Hematopoietic multipotent progenitor cell treated with erythropoietin and hydrocortisone succinate and interleukin-3 and kit ligand, for 8 days (in vitro differentiated cells): Measurements from ENCODE around the gene TRIM37.
A peak's percentile ranks its signal among the peaks of the same experiment; 100 is the strongest.

ENCODE experiments used
- DNase-seq: peaks from one replicate; pipeline ENCODE4 v3.0.0-alpha.2; 2015

Gene TRIM37

DNA sequence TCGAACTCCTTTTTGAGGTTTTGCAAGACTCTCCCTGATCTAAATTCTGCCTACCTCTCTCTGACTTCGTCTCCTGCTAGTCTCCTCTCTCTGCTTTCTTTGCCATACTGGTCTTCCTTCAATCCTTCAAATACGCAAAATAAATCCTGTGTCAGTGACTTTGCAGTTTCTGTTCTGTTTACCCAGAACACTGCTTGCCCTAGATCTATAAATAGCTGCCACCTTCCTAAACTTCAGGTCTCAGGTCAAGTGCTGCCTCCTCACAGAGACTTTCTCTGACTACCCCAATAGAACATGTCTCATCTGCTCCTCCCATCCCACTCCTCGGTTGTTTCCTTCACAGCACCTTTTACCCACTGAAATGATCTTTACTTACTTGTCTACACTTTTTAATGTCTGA, 78.9 kb downstream of the TRIM37 start:
- no peak for DNase-seq

DNA sequence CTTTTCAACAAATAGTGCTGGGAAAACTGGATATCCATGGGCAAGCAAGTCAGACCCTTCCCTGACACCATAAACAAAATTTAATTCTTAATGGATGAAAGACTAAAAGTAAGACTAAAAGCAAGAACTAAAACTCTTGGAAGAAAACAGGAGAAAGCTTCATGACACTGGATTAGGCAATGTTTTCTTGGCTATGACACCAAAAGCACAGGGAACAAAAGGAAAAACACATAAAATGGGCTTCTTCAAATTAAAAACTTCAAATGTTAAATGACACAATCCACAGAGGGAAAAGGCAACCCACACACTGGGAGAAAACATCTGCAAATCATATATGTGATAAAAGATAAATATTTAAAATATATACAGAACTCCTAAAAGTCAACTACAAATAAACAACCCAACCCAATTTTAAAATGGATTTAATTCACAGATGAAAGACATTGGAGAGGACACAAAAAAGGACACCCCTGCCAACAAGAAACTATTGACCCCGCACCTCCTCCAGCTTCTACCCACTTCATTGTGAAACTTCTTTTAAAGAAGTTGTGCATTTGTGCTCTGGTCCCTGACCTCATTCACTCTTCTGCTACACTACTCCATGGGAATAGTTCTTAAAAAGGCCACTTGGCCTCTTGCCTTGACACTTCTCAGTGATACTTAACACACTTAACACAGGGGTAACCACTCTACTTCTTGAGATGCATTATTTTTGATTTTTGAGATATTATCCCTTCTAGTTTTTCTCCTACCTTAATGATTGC, 80.3 kb downstream of the TRIM37 start:
- no peak for DNase-seq

DNA sequence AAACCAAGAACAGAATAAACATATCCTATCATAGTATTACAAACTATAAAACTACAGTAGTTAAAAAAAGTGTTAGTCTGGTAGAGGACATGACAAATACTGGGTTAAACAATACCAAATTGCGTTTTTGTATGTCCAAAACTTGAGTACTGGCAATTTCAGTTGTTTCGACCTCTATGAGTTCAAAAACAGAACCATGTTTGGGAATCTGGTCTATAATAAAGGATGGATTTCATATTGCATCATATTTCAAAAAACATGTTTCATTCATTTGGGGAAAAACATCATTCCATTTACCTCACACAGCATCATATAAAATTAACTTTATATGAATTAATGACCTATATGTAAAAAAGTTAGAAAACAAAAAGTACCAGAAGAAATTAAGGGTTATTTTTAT, 81.8 kb downstream of the TRIM37 start:
- DNase-seq = no peak

DNA sequence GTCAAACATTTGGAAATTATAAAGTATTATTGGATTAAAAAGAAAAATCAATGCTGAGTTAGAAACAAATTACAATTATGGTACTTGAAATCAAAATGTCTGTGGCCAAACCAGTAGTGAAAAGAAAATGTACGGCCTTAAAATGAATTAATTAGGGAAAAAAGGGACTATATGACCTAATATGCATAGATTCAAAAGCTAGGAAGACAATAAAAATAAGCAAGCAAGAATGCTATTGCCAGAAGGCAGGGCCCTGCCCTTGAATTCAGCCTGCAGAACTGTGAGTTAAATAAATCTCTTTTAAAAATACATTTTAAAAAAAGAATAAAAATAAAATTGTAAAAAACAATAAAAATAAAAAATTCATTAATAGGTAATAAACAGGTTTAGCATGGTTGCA, 88.7 kb downstream of the TRIM37 start:
- DNase-seq = no peak

DNA sequence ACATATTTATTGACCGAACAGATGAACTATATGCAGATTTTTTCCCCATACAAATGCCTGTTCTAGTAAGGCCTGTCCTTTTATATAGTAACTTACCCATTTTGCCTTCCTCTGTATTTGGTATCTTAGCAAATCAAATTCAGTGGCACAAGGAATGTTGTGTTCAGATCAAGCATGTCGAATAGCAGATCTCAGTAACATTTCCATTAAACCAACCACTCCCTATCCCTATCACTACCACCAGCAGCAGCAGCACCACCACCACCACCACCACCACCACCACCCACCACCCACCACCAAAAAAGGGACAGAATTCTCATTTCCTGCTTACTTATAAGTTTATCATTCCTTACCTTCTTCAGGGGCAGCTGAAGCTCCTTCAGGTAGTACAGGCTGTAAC, 94.7 kb downstream of the TRIM37 start:
- peak; percentile 48 for DNase-seq

DNA sequence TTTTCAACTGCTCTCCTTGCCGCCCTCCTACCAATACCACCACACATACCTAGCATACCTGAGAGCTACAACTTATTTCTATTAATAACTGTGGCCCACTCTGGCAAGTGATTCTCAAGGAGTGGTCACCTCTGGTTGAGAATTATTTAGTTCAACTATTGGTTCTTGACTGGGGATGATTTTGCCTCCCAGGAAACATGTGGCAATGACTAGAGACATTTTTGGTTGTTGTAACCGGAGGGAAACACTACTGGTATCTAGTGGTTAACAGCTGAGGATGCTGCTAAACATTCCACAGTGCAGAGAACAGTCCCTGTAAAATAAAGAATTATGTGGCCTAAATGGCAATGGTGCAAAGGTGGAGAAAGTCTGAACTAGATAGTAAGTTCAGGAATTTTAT, 96.7 kb downstream of the TRIM37 start:
- DNase-seq = no peak

DNA sequence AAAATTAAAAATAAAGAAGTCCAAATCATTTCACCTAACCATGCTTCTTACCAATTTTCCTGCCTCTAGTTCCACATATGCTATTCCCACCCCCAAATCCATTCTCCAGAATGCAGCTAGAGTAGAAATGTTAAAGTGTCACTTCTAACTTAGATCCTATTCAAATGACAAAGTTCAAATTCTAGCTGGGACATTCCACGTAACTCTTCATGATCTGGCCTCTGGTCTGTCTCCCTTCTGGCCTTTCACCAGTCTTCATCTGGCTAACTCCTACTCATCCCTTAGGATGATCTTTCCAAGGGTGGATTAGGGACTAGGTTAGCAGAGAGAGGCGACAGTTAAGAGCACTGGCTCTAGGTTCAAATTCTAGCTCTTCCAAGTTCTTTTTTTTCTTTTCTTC, 97.9 kb downstream of the TRIM37 start:
- no peak for DNase-seq

DNA sequence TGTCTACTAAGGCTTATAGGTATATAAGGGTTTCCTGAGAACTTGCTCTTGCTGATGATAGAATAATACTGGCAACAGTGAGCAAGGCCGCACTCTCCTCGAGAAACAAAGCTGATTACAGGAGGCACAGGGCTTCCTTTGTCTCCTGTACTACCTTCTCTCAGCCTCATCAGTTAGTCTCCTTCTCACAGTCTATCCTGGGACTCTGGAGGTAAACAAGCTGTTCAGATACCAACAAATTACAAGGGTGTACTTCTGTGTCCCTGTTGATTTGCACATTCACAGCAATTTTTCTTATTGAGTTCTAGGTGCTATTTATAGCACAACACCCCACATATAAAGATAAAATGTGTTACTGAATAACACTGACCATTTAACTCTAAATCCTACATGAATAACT, 98.7 kb downstream of the TRIM37 start:
- DNase-seq = no peak

DNA sequence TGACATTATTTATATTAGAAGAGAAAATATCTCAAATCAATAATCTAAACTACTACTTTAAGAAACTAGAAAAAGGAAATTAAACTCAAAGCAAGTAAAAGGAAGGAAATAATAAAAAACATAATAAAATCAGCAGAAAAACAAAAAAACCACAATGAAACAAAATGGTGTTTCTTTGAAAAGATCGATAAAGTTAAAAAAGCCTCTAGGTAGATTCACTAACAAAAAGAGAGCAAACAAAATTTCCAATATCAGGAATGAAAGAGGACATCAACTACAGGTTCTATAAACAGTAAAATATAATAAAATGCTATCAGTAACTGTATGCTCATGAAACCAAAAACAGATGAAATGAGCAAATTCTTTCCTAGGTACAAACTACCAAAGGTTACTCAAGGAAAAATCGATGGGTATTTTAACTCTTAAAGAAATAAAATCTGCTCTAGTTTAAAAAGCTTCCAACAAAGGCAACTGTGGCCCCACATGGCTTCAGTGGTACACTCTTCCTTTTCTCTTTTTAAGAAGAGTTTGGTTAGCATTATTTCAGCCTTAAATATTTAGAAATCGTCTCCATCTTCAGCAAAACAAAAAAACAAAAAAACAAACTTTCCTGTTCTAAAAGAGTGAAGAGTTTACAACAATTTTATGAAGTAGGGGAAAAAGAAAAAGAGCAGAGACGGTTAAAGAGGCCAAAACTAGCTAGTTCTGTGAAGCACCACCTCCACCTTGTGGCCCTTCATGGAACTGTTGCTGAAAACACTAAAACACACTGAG, 102.2 kb downstream of the TRIM37 start:
- DNase-seq = peak; percentile 78

DNA sequence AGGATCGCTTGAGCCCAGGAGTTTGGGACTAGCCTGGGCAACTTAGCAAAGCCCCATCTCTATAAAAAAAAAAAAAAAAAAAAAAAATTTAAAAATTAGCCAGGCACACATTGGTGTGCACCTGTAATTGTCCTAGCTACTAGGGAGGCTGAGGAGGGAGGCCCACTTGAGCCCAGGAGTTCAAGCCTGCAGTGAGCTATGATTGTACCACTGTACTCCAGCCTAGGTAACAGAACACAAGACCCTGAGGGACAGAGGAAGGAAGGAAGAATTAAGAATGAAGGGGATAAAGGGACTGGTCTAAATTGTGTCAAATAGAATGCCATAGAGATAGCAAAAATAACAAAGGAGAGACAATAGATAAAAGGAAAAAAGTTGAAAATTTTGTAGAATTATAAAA, 102.8 kb downstream of the TRIM37 start:
- no peak for DNase-seq

DNA sequence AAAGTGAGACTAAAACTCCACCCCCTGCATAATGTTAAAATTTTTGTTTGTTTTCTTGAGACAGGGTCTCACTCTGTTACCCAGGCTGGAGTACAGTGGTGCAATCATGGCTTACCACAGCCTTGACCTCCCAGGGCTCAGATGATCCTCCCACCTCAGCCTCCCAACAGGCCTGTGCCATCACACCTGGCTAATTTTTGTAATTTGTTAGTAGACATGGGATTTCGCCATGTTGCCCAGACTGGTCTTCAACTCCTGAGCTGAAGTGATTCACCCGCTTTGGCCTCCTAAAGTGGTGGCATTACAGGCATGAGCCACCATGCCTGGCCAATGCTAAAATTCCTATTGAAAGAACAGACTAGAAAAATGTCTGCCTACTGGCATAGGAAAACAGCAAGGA, 103.8 kb downstream of the TRIM37 start:
- DNase-seq = no peak

DNA sequence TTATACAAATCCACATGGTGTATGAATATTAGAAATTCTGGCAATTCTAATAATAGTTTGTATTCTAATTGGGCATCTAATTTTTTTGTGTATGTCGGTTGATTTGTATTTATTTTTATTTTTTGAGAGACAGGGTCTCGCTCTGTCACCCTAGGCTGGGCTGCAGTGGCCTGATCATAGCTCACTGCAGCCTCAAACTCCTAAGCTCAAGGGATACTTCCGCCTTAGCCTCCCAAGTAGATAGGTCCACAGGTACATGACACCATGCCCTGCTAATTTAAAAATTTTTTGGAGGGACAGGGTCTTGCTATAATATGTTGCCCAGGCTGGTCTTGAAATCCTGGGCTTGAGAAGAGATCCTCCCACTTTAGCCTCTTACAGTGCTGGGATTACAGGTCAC, 104.6 kb downstream of the TRIM37 start:
- DNase-seq = no peak

DNA sequence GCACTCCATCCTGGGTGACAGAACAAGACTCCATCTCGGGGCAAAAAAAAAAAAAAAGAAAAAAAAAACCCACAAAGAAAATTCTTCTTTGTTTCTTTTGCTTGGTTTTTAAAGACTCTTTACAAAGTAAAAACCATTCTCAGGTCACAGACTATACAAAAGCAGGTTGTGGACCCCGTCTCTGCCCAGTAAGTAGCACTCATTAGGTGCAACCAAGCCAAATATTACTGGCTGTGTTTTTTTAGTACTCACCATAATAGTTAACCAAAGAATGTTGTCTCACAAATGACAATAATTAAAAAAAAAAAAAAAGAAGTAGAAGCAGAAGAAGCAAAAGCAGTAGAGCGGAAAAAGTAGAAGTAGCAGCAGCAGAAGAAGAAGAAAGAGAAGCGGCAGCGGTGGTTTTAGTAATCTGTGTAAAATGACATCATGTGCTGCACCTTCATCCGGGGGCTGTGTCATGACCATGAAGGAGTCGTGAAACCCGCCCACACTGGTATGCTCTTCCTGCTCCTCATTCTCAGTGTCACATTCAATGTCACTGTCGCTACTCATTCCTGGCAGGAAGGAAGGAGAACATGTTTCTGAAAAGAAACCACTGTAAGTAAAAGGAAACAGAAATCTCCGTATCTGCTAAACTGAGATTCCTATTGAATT, 105.4 kb downstream of the TRIM37 start:
- peak; percentile 5 for DNase-seq

DNA sequence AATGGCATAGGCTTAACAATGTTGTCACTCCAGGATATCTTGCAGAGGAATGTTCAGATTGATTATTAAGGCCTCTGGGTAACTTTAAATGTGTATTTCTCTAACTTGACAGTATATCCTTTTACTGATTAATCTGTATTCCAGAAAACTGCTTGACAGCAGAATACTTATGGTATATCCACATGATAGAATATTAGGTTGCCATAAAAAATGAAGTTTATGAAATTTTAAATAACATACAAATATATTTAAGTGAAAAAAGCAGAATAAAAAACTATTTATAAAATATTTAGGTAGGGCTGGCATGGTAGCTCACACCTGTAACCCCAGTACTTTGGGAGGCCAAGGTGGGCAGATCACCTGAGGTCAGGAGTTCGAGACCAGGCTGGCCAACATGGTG, 106.7 kb downstream of the TRIM37 start:
- DNase-seq = no peak

DNA sequence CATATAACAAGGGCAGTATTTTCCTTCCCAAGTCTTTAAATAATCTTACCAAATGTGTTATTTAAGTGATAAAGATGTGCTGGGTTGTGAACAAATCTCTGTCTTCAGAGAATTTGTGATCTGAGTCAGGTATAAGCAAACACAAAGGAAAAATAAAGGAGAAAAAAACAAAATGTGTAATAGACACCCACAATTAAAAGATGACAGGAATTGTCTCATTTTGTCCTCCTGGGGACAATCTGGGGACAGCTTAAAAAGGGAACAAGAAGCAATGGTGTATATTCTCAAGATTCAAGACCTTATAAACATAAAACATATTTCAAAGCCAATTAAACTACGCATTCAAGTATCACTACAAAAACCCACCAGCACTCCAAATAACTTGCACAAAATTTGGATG, 107.2 kb downstream of the TRIM37 start:
- DNase-seq = no peak

DNA sequence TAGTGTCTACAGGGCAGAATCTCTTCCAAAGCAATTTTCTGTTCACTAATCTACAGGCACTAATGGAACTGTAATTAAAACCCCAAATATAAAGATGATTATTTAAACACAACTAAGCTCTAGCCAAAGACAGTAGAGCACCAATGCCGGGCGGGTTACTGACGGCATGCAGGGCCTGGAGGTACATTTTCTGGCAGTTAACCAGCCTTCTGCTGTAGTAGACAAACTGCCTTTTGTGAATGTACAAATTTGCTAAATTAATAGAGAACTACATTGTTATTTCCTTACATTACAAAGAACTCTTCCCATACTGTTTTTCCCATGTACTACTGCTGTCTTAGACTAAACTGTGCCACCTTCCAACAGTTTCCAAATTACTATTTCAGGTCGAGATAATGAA, 107.8 kb downstream of the TRIM37 start:
- no peak for DNase-seq

DNA sequence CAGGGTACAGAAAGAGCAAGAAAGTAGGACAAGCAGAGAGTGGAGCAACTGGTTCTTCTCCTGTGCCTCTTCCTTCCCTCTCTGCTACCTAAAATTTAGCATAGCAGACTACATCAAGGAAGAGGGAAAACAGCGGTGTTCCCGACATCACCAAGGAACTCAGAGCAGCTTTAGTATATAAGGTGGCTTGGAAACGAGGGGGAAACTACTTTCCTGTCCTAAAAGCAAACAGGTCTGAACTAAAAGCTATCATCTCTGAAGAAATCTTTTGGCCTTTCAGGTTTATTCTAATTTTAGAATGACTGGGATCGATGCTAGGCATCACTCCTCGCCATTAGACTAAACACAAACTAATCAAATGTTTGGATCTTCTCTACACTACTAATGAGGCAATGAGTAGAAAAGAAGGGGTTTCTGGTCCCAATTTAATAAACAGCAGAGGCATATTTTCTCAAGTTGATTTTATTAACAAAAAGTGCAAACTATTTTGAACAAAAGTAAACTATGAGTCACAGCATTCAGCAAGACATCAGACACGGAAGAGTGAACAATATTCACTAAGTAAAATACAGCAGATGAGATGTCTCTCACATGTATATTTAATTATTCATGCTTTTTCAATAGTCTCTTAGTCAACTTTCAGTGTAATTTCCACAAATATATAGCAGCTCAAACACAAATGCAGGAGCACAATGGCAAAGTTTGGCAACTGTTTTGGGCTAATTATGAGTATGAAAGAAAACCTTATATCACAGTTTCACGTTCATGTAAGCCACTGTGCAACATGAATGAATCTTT, 108.7 kb downstream of the TRIM37 start:
- DNase-seq = no peak

DNA sequence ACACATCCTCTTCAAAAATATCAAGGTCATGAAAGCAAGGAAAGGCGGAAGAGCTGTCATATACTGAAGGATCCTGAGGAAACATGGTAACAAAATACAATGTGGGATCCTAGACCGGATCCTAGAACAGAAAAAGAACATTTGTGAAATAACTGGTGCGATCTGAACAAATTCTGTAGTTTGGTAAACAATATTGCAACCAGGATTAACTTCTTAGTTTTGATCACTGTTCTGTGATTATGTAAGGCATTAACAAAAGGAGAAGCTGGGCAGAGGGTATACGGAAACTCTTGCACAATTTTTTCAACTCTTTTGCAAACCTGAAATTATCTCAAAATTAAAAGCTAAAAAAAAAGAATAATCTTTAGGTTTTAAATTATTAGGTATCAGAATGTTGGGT, 109.7 kb downstream of the TRIM37 start:
- no peak for DNase-seq

DNA sequence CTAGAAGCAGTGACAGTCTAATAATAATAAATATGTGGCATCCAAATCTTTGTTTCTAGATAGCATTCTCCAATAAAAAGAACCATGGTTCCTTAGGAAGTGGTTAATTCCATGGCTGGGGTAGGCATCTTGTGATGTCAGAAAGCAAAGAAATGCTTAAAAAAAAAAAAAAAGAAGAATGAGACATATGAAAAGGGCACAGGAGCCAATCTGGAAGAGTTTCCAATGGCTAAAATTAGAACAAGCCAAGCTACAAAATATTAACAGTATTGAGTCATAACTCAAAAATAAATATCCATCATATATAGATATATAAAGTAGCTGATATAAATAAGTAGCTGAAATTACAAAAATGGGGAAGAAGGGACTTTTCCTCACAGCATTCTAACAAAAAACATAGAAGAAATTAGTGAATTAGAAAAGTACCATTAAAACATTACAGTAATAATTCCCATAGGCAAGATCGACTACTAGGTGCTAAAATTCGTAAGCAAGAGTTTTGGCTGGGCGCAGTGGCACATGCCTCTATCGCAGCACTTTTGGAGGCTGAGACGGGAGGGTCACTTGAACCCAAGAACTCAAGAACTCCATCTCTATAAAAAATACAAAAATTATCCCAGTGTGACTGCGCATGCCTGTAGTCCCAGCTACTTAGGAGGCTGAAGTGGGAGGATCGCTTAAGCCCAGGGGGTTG, 111.3 kb downstream of the TRIM37 start:
- no peak for DNase-seq

DNA sequence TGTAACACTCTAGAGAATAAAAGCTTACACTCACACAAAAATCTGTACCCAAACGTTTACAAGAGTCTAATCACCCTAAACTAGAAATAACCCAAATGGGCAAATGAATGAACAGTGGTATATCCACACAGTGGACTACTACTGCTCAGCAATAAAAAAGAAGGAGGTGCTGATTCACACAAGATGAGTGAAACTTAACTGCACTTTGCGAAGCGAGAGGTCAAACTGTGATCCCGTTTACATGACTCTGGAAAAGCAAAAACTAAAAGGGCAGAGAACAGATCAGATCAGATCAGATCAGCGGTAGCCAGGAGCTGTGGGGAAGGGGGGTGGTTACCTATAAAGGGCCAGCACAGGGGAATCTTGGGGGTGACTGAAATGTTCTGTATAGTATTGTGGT, 113.4 kb downstream of the TRIM37 start:
- no peak for DNase-seq

DNA sequence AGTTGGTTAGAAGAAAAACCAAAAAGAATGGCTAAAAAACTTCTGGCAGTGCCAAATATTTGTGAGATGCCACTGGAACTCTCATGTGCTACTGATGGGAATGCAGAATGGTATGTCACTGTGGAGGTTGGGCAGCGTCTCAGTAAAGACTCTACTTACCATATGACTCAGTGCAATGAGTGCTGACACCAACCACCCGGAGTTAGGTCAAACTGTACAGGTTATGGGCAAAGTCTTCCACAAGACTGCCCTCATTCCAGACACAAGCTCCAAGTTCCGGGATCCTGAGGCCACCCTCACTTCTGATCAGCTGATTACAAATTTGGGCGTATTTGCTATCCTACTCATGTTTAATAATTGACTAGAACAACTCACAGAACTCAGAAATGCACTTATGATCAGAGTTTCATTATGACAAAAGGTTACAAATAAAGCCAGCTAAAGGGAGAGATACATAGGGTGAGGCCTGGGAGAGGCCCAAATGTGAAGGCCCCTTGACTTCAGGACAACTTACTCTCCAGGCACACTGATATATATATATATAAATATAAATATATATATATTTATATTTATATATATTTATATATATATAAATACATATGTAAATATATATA, 114.9 kb downstream of the TRIM37 start:
- no peak for DNase-seq

DNA sequence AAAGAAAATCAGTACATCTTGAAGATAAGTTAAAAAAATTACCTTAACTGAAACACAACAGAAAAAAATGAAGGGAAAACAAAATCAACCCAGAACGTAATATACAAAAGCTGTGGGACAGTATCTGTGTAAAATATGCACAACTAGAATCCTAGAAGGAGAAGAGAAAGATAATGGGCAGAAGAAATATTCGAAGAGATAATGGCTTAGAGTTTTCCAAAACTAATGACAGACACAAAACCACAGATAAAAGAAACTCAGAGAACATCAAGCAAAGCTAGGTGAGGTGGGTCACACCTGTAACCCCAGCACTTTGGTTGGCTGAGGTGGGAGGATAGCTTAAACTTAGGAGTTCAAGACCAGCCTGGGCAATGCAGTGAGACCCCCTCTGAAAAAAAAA, 117.1 kb downstream of the TRIM37 start:
- DNase-seq = no peak
